Measurements from ENCODE around the gene URGCP. TPM values are rescaled to one million over a fixed set of nuclear protein-coding genes. Genes with fewer than 3 reads are reported as not detected.

URGCP gene
- total RNA-seq, 4 donors from 2014 or later: 27.0 to 51.3 (median 40.0) TPM

DNA sequence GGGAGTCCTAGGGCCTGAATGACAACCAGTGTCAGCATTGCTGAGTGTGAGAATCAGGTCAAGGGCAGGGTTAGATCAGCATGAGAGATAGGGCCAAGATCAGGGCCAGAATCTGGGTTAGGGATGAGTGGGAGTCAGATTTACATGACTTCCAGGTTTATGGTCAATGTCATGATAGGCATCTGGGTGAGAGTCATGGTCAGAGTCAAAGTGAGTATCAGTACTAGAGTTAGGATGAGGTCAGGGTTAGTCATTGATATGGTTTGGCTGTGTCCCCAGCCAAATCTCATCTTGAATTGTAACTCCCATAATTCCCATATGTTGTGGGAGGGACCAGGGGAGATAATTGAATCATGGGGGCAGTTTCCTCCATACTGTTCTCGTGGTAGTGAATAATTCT is 49.4 kb downstream of the URGCP start:
- intact Hi-C loops (cut with DNase I): no loop called here
- 81% methylated on average over 1 of the region's 1 CpG for WGBS
- H3K27ac ChIP-seq (replicated peaks in 1 of 4): no peak overlapping the region

DNA sequence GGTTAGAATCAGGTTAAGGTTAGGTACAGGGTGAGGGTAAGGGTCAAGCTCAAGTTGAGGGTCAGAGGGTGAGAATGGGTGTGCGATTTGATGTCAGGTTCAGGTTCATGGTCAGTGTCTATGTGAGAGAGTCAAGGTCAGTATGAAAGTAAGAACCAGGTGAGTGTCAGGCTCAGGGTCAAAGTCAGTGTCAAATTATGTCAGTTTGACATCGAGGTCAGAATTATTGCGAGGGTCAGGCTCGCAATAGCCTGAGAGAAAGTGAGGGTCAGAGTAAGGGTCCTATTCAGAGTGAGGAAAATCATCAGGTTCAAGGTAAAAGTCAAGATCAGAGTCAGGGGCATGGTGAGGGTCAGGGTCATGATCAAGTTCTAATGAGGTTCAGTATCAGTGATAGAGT is 50.1 kb downstream of the URGCP start:
- Histone ChIP-seq H3K4me1 (no peaks in the 10 kb centered on the region), H3K9me3 (no peaks in the 10 kb centered on the region), H3K27ac (replicated peaks in 1 of 4) (no peak overlapping the region), H3K36me3 (no peaks in the 10 kb centered on the region), H3K27me3 (no peaks in the 10 kb centered on the region), H3K4me3 (no peak overlapping the region)
- 92% methylated on average over 4 of the region's 4 CpGs for WGBS
- TF ChIP-seq POLR2AphosphoS5 (IDR thresholded peaks at IDR 0.05) (no peak), POLR2A (IDR thresholded peaks at IDR 0.05; ENCODE audit: low read depth) (no peak), EP300 (IDR thresholded peaks at IDR 0.05) (no peak)
- TF ChIP-seq, protein P1, sequence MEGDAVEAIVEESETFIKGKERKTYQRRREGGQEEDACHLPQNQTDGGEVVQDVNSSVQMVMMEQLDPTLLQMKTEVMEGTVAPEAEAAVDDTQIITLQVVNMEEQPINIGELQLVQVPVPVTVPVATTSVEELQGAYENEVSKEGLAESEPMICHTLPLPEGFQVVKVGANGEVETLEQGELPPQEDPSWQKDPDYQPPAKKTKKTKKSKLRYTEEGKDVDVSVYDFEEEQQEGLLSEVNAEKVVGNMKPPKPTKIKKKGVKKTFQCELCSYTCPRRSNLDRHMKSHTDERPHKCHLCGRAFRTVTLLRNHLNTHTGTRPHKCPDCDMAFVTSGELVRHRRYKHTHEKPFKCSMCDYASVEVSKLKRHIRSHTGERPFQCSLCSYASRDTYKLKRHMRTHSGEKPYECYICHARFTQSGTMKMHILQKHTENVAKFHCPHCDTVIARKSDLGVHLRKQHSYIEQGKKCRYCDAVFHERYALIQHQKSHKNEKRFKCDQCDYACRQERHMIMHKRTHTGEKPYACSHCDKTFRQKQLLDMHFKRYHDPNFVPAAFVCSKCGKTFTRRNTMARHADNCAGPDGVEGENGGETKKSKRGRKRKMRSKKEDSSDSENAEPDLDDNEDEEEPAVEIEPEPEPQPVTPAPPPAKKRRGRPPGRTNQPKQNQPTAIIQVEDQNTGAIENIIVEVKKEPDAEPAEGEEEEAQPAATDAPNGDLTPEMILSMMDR (IDR thresholded peaks at IDR 0.05): no peak
- intact Hi-C loops (cut with DNase I): no loop called here
- DNase-seq (ENCODE audit: extremely low spot score): no peak

More for the DNA sequence above, 49.4 kb downstream of the URGCP start:
- no peak overlapping the region for H3K4me3 ChIP-seq
- no peak for TF ChIP-seq EP300 (IDR thresholded peaks at IDR 0.05)
- TF ChIP-seq, protein P1 (IDR thresholded peaks at IDR 0.05): no peak
- no peak for TF ChIP-seq POLR2A (IDR thresholded peaks at IDR 0.05; ENCODE audit: low read depth)
- no peak for TF ChIP-seq POLR2AphosphoS5 (IDR thresholded peaks at IDR 0.05)
- no peaks in the 10 kb centered on the region for H3K27me3 ChIP-seq
- H3K9me3 ChIP-seq: no peaks in the 10 kb centered on the region
- no peaks in the 10 kb centered on the region for H3K36me3 ChIP-seq
- H3K4me1 ChIP-seq: no peaks in the 10 kb centered on the region
- DNase-seq (ENCODE audit: extremely low spot score): no peak

DNA sequence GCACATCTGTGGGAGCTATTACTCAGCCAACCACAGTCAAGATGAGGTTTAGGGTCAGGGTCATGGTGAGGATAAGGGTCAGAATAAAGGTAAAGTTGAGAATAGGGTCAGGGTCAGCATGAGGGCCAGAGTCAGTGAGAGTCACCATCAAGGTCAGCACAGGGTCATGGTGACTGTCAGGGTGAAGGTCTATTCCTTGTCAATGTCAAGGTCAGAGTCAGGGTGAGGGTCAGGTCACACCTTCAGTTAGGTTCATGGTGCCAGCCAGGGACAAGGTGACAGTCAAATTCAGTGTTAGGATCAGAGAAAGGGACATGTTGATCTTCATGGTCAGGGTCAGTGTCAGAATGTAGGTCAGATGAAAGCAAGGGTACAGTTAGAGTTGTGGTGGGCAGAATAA is 51.2 kb downstream of the URGCP start:
- intact Hi-C loops (cut with DNase I): no loop called here
- Histone ChIP-seq H3K36me3 (no peaks in the 10 kb centered on the region), H3K4me1 (no peaks in the 10 kb centered on the region), H3K27ac (replicated peaks in 1 of 4) (no peak overlapping the region), H3K27me3 (no peaks in the 10 kb centered on the region), H3K4me3 (no peak overlapping the region), H3K9me3 (no peaks in the 10 kb centered on the region)
- TF ChIP-seq POLR2AphosphoS5 (IDR thresholded peaks at IDR 0.05) (no peak), POLR2A (IDR thresholded peaks at IDR 0.05; ENCODE audit: low read depth) (no peak)
- TF ChIP-seq, protein P1 (IDR thresholded peaks at IDR 0.05): no peak
- no peak for DNase-seq (ENCODE audit: extremely low spot score)

DNA sequence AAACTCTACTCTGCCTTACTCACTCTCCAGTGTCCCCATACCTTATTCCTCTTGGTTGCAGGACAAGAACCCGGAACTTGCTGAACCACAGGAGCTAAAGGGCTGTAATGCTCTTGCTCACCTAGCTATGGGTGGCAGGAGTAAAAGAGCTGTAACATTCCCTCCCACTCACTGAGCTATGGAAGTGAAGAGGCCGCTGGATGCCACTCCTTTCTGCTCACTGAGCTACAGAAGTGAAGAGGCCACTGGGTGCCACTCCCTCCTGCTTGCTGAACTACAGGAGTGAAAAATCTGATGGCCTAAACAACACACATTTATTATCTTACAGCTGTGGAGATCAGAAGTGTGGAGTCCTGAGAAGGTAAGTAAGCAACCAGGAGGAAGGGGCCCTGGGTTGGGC is 54.6 kb downstream of the URGCP start:
- intact Hi-C loops (cut with DNase I): no loop called here
- 78% methylated on average over 2 of the region's 2 CpGs for WGBS

More for the DNA sequence above, 54.6 kb downstream of the URGCP start:
- Histone ChIP-seq H3K4me3 (no peak overlapping the region), H3K36me3 (no peaks in the 10 kb centered on the region), H3K27ac (replicated peaks in 1 of 4) (no peak overlapping the region), H3K9me3 (no peaks in the 10 kb centered on the region), H3K4me1 (no peaks in the 10 kb centered on the region), H3K27me3 (no peaks in the 10 kb centered on the region)
- no peak for DNase-seq (ENCODE audit: extremely low spot score)
- TF ChIP-seq EP300 (IDR thresholded peaks at IDR 0.05): no peak
- TF ChIP-seq POLR2AphosphoS5 (IDR thresholded peaks at IDR 0.05): no peak
- TF ChIP-seq, protein P1 (IDR thresholded peaks at IDR 0.05): no peak
- TF ChIP-seq POLR2A (IDR thresholded peaks at IDR 0.05; ENCODE audit: low read depth): no peak
